ENCODE measurements around the gene TMEM229A.

DNA sequence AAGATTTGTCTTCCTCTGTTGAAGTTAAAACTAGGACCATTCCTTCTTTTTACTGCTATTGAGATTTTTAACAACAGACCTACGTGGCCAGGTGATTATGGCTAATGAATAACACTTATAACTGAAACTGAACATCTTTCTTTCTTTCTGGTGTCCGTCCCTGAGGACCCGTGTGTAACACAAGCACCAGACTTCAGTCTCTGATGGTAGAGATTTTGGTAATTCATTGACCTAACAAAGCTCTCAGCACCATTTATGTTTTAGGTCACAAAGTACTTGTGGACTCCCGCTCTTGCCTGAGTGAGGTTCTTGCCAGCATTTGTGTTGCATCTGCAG is 40.4 kb upstream of the TMEM229A start:
- no peak for TF ChIP-seq EP300 (IDR thresholded peaks at IDR 0.05)
- TF ChIP-seq CTCF (IDR thresholded peaks at IDR 0.05) = no peak

Data from tibial nerve (tissue), 4 donors.